Dedifferentiated amniotic fluid mesenchymal stem cell (primary cell): ENCODE data around the gene THBS2.
"Not testable (repeated sequence)": the region's sequence is repeated elsewhere in the genome, so short reads cannot be mapped to it uniquely, and the experiment has no call there.

Experiments
- DNase-seq: peaks from one replicate; pipeline ENCODE4 v3.0.0-alpha.2; 2016; ENCODE audit errors: extremely low spot score

THBS2 gene

DNA sequence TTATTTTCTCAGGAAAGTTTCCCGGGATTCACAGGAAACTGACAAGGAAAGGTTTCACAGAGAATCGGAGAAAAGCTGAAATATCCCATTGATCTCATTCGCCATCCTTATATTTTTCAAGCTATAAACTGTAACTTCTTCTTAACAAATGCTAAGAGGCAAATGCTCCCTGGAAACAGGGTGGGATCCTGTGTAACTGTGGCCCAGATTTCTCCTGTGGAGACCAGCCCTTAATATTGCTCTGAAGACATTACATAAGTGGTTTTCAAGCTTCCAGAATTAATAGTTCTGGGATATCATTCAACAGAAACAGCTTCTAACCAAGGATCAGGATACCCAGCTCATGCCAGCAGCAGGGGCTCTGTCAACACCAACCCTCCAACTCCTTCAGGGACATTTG is 69.2 kb downstream of the THBS2 start:
- DNase-seq: no peak

DNA sequence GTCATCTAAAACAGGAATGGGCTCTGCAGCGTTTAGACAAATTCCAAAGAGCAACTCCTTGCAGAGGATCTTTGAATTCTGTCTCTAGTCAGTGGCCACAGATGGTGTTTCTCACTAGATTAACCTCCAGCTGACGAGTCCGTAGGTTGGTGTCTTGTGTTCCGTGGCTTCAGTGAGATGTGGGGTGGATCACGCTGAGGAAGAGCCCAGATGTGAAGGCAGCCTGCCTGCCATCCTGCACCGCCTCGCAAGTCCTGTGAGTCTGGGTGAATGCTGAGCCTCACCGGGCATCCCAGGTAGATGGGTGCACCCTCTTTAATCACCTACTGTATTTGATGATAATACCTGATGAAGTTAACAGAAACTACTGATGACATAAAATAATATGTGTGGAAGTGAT is 70.4 kb downstream of the THBS2 start:
- no peak for DNase-seq

DNA sequence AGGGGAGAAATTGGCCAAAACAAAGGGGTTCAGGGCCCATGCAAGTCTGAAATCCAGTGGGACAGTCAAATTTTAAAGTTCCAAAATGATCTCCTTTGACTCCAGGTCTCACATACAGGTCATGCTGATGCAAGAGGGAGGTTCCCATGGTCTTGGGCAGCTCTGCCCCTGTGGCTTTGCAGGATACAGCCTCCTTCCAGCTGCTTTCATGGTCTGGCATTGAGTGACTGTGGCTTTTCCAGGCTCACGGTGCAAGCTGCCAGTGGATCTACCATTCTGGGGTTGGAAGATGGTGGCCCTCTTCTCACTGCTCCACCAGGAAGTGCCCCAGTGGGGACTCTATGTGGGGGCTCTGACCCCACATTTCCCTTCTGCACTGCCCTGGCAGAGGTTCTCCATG is 73.8 kb downstream of the THBS2 start:
- not testable (repeated sequence) for DNase-seq

DNA sequence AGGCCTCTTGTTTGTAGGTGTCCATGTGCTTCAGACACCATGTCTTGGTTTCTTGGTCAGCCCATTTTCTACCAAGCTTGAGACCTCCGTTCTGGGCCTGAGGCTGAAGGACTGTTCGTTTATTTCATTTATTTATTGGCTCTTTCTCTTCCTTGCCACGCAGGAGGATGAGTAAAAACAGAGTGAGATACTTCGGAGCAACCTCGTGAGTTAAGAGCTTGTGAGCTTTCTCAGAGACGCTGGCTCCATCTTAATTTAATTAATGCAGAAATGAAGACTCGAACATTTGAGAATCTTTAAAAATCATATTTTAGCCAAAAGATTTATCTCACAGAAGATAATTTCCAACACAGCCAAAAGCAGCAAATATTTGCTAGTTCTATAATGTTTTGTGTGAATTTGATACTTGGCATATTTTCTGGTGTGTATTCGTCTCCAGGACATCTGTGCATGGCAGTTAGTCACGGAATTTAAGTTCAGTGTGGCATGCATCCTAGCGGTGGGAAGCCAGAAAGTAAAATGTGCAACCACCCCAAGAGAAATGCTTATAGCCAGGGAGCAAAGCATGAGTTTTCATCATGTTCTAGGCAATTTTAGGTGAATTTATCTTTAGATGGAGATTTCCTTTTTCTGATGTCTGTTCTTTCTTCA is 76.0 kb downstream of the THBS2 start:
- DNase-seq: peak; percentile 39

DNA sequence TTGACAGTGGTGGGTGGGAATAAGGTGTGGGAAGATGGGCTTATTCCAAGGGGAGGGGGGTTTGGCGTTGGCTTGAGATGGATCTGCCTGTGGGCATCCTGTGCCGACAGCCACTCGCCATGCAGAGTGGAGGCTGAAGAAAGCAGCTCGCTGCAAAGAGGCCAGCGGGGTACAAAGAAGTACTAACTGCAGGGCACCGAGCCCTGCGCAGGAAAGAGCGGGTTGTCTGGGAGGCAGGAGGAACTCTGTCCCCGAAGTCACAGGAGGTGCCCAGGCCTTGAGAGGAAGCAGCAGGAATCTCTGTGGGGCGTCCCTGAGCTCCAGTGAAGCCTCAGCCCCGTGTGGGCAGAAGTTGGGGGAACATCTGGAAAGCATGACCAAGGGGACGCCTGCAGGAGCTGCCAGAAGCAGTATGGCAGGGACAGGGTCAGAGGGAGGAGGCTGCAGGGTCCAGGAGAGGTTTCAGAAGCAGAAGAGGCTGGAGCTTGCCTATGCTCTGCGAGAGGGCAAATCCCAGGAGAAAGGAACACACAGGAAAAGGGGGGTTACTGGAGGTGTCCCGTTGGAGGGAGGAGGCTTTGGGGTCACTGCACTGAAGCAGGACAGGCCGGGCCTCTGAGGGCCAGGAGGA is 77.2 kb downstream of the THBS2 start:
- DNase-seq: no peak

DNA sequence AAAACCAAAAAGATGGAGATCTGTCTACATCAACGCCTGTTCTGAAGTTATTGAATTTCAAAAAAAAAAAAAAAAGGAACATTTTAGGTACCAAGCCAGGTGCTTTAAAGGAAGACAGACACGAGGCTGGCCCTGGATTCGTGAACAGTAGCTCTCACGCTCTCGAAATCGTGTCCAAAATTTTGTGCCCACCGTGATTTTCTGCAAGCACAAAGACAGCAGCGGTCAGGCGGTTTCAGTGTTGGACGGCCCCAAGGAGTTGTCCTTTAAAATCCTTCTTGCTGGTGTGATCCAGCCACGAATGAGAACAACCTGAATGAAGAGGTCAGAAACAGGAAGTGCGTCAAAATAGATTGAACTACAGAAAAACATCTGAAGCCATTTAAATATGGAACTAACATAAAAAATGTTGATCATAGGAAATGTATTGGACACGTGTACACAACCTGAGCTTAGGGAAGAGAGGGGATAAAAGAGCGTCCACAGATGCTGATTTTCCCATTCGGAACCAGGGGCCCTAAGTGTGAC is 78.2 kb downstream of the THBS2 start:
- DNase-seq: no peak

DNA sequence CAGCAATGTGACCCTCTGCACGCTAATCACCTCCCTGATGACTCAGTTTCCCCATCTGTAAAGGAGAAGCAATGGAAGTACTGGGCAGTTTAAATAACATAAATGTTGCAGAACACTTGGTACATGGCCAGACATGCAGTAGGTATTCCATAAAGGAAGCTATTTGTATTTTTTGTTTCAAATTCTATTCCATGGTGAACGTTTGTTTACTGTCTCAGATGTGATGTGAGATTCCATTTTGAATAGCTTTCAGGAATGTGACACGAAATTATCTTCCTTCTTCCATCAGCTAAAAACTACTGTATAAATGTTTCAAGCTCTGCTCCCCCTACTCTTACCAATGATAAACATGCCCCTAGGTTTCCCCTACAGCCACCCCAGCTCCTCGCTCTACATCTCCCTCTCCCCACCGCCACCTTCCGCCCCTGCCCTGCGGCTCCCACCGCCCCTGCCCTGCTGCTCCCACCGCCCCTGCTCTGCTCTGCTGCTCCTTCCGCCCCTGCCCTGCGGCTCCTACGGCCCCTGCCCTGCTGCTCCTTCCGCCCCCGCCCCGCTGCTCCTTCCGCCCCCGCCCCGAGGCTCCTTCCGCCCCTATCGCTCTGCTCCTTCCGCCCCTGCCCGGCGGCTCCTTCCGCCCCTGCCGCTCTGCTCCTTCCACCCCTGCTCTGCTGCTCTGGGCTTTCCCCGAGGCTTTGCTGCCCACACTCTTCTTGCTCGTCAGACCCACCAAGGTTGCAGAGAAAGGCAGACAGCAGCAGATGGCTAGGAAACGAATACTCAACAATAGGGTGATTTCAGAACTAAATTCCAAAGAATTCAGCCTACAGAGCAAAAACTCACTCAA is 78.9 kb downstream of the THBS2 start:
- no peak for DNase-seq

DNA sequence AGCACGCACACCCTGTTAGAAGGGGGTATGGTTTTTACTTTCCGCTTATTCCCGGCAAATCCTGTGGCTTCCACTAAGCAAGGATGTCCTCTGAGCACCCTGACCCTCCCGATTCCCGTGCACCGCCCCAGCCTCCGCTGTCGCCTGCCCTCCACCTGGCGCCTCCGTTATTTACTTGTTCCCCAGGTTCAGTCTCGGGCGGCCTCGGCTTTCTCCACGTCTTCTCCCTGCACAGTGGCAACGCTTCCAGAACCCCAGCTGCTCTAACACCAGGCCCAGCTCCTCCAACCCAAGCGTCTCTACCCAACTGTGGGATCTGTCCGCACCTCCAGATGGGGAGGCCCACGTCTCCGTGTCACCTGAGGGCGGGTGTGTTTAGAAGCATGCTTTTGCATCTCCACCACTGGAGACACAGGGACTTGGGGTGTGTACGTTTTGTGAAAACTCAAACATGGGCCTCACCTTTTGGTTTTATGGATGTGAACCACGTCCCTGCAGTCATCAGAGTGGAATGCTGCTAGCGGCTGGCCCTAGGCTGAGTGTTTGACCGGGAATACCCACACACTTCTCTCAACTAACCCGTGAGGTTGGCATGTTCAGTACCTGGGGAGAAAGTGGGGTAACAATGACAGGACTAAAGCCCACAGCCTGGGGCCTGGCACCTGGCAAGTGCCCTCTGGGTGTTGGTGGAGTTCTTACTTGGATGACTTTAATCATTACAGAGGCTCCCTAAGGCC is 79.9 kb downstream of the THBS2 start:
- DNase-seq: no peak

DNA sequence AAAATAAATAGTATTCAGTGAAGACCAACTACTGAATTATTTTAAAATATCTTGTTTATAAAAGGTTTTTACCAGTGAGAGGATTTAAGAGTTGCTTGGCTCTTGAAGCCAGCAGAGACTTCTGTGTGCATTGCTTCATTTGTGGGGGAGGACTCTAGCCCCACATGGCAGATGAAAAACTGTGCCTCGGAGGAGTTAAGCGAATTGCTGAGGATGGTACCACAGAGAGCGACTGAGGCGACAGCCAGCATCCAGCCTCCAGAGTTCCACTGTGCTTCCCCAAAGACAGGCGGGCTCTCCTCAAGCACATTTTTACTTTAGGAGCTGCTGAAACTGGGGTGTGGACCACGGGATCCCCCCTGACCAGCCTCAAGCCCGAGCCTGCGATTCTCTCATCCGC is 80.7 kb downstream of the THBS2 start:
- DNase-seq: no peak

DNA sequence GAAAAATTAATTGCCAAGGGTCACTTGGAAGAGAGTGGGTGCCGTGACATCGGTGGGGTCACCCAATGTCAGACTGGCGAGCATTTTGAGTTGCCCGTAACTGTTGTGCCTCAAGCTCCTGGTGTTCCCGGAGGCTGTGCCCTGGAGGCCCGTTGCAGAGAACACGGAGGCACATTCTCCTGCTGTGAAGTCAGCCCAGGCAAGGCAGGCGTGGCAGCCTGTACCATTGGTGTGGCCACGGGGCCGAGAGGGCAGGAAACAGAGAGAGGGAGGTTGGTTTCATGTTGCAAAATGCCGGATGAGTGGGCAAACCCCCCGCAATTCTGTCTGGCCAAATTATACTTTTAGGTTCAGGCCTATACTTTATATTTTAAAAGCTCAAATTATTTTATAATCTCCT is 81.2 kb downstream of the THBS2 start:
- peak; percentile 88 for DNase-seq

DNA sequence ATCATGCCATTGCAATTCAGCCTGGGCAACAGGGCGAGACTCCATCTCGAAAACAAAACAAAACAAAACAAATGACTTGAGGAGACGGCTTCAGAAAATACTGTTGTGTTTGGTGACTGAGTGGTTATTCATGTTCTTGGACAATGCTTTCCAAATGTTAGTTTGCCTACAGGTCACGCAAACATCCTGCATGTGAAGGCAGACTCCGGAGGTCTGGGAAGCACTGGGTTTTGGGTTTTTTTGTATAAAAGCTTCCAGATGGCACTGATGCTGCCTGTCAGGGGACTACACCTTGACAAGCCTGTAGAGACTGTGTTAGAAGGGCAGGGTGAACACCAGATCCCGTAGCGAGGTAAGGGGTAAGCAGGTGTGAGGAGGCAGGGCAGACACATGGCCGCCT is 81.7 kb downstream of the THBS2 start:
- DNase-seq: peak; percentile 26

DNA sequence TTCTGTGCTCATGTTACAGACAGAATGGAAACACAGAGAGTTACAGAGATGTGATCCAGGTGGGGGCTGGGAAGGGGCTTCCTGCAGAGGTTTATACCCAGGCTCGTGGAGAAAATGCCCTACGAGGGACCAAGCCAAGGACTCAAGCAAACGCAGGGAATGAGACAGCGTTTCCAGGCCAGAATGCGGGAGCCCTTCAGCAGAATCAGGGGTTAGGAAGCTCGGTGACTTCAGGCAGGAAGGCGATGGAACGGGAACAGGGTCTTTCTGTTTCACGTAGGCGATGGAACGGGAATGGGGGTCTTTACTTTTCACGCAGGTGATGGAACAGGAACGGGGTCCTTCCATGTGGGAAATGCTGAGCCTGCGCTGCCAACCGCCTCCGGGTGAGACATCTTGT is 82.6 kb downstream of the THBS2 start:
- no peak for DNase-seq

DNA sequence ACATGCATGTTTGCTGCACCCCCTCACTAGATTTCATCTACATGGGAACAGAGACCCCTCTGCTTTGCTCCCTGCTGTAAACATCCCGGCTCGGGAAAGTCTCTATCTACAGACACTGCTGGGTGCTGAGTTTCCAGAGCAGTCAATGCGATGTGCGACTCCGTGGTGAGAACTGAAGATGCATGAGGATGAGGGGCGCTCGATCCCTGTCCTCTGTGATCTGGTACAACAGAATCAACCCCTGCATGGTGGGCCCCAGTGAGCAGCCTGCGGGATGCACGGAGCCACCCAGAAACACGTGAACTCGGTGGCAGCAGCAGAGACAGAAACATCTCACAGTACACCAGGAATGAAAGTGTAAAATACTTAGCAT is 83.1 kb downstream of the THBS2 start:
- no peak for DNase-seq

DNA sequence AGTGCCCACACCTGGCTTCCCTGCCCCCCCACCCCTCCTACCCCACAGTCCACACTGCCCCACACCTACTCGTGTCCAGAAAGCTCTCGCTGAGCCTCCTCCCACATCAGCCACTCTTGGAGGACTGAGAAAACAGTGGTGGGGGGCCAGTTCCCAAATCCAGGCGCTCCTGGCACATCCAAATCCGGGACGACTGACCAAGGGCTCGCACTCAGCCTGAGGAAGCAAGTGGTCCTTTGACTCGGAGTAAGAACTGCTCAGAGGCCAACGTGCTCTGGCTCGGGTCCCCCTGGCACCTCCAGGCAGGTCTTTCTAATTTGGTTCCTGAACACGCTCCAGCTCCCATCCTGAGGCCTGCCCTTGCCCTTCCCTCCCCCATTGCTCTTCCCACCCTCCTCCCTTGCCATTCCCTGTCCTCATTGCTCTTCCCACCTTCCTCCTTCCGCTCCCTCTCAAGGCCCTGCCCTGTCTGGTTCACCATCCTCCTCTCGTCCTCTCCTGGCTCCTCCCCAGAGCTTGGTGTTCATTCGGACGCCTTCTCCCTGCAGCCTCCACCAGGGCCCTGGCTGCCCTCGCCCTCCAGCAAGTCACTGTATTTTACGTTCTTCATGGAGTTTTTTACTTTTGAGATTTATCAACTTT is 83.6 kb downstream of the THBS2 start:
- no peak for DNase-seq

DNA sequence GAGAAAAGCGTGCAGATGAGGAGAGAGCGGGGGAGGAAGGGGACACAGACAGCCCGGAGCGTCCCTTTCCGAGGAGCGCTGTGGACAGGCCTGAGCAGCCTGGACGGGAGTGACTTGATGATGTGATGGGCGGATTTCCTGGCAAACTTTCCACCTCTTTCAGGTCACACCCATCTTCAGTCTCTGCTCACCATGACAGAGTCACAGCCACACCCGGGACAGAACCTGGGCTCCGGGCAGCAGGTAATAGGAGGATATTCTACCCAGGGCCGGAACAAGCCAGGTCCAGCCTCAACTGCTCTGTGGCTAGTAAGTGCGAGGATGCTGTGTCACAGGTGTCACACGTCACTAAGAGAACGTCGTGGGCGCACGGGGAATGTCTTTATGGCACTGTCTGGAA is 84.3 kb downstream of the THBS2 start:
- no peak for DNase-seq

DNA sequence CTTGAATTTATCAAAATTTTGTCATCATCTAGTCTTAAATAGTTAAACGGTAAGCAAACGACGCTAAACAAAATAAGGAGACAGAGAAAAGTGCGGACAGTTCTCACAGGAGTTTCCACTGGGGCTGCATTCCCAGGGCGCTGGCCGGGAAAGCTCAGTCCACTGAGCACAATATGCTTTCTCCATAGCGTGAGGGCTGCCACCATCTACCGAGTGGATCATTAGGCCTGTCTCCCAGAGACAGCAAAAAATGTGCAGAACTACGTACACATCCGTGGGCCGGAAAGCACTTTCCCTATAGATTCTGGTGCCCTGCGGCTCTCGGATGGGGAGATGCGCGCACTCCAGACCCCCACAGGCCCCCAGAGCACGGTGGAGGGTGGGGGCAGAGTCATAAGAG is 84.9 kb downstream of the THBS2 start:
- no peak for DNase-seq

DNA sequence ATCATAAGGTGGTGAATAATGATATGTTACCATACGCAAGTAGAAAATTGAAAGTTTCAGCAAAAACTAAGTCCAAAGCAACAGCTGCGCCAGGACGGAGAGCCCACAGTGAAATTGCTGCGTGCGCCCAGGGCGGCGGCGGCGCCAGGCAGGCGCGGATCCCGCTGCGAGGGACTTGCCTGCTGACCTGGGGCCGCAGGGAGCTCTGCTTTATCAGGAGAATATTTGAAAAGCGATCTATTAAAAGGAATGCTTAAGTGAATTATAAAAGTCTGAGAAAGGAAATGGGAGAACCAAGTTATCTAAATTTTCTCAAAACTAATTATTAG is 85.4 kb downstream of the THBS2 start:
- no peak for DNase-seq

DNA sequence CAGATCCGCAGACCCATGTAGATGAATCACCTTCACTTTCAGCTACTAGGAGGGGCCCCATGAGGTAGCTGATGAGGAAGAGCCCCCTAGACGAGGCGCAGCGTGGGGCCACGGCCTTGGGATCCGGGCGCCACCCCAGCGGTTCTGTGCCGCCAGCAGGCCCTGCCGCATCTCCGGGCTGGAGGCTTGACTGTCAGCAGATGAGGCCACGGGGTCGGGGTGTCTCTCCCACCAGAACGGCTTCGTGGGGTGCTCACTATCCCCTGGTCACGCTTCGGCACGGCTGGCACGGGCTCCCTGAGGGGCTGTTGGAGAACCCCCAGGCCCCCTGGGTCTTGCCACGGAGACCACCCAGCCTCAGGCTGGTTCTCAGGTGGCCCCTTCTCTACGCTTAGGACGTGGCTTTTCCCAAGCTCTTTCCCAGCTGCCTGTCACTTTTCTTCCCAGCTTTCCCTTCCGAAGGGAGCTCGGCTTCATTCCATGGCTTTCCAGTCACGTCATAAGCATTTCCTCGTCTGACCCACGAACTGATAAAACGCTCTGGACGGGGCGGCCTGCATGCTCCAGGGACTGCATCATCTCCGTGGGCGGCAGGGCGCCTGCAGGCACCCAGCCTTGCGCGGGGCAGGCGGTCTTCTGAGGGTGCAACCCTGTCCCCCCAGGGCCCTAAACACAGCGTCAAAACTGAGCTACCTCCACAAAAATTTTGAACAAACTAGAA is 85.9 kb downstream of the THBS2 start:
- peak; percentile 52 for DNase-seq

DNA sequence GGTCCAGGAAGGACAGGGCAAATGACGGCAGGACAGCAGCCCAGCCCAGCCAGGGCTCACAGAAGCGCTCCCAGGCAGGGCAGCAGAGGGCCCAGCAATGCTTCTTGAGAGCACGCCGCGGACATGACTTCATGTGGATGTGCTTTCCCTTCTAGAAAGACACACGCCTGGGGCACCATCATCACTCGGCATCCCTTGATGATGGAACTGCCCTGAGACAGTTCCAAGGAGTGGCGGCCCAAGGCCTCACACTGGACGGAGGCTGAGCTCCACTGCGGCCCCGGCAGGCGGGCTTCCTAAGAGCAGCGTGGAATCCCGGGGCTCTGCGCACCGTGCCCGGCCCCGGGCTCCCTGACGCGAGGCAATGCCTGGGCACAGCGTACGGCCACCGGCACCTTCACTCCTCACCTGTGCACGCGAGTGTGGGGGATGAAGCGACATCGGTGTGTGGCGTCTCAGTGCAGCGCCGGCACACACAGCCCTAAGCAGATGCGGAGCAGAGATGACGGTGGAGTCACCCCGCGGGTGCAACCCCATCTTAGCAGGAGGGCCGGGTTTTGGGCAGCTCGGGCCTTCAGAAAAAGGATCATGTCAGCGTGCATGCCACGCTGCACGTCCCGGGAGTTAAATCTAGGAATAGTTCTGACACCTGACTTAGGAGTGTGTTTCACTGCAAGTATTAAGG is 86.6 kb downstream of the THBS2 start:
- no peak for DNase-seq
